ENCODE data around the gene WSCD1. TPM values are rescaled to one million over a fixed set of nuclear protein-coding genes. Genes with fewer than 3 reads are reported as not detected.

Gene WSCD1
- total RNA-seq, 1 experiment from 2014 or later = not detected

DNA sequence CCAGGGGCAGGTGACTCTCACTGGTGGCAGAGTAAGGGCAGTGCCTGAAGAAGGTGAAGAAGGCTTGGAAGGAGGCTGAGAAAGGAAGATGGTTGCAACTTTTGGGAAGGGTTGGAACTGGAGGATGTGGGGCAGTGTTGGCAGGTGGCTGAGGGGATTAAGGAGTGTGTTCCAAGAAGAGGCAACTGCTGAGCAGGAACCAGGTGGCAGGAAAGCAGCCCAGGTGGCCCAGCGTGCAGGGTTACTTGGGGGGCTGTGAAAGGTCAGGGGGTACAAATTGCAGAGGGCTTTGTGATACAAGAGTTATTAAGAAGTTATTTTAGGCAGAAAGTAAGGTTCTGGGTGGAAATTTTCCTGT lies 28.6 kb downstream of the WSCD1 start:
- no TSS peak for BruUV-seq (replicated peaks)
- Mint-ChIP-seq H3K4me1 (ENCODE audit: low read depth, unreplicated experiment) (no peaks in the 10 kb centered on the region), H3K4me3 (ENCODE audit: unreplicated experiment) (no peak overlapping the region), H3K27ac (ENCODE audit: unreplicated experiment) (no peak overlapping the region), H3K36me3 (ENCODE audit: insufficient read depth, unreplicated experiment) (no peaks in the 10 kb centered on the region), H3K9me3 (ENCODE audit: unreplicated experiment) (no peaks in the 10 kb centered on the region), H3K27me3 (ENCODE audit: insufficient read depth, unreplicated experiment) (peaks cover 23% of the 10 kb centered on the region)
- intact Hi-C loops (cut with micrococcal nuclease; ENCODE audit: unreplicated experiment) = no loop called here
- ChIA-PET POLR2A (no interaction called here), CTCF (no interaction called here)
- Histone ChIP-seq H3K36me3 (ENCODE audit: control insufficient read depth, insufficient read depth, low read length) (no peaks in the 10 kb centered on the region), H3K4me3 (ENCODE audit: low read depth, low read length) (no peak overlapping the region), H3K9me3 (no peaks in the 10 kb centered on the region), H3K27me3 (replicated peaks; ENCODE audit: control insufficient read depth, insufficient read depth, low read length) (no peaks in the 10 kb centered on the region), H3K4me1 (no peaks in the 10 kb centered on the region)
- DNase-seq = no peak
- TF ChIP-seq, protein P1, sequence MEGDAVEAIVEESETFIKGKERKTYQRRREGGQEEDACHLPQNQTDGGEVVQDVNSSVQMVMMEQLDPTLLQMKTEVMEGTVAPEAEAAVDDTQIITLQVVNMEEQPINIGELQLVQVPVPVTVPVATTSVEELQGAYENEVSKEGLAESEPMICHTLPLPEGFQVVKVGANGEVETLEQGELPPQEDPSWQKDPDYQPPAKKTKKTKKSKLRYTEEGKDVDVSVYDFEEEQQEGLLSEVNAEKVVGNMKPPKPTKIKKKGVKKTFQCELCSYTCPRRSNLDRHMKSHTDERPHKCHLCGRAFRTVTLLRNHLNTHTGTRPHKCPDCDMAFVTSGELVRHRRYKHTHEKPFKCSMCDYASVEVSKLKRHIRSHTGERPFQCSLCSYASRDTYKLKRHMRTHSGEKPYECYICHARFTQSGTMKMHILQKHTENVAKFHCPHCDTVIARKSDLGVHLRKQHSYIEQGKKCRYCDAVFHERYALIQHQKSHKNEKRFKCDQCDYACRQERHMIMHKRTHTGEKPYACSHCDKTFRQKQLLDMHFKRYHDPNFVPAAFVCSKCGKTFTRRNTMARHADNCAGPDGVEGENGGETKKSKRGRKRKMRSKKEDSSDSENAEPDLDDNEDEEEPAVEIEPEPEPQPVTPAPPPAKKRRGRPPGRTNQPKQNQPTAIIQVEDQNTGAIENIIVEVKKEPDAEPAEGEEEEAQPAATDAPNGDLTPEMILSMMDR (IDR thresholded peaks at IDR 0.05; ENCODE audit: insufficient read depth in 1 of 2, low read depth in 1 of 2, low read length in 1 of 2, severe bottlenecking in 1 of 2, unreplicated experiment in 1 of 2) = no peak

DNA sequence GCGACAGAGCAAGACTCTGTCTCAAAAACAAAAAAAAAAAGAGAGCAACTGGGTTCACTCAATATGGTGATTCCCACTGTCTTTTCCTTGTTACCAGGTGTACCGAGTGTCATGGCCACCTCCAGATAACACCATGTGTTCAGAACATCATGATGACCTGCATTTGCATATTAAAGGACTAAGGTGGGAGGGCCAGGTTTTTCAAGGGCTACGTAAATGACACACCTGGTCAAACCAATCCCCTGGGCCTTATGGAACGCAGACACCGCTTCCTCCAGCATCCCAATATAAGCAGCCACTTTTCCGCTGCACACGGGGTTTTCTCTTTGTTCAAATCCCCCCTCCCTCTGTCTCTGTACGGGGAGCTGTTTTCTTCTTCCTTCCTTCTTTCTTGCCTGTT lies 29.3 kb downstream of the WSCD1 start:
- Mint-ChIP-seq H3K4me1 (ENCODE audit: low read depth, unreplicated experiment) (no peaks in the 10 kb centered on the region), H3K4me3 (ENCODE audit: unreplicated experiment) (no peak overlapping the region), H3K27me3 (ENCODE audit: insufficient read depth, unreplicated experiment) (peaks cover 19% of the 10 kb centered on the region), H3K27ac (ENCODE audit: unreplicated experiment) (no peak overlapping the region), H3K36me3 (ENCODE audit: insufficient read depth, unreplicated experiment) (no peaks in the 10 kb centered on the region), H3K9me3 (ENCODE audit: unreplicated experiment) (no peaks in the 10 kb centered on the region)
- no peak for DNase-seq
- ChIA-PET POLR2A (no interaction called here), CTCF (no interaction called here)
- H3K9me3 ChIP-seq = no peaks in the 10 kb centered on the region
- BruUV-seq (replicated peaks) = no TSS peak
- H3K36me3 ChIP-seq (ENCODE audit: control insufficient read depth, insufficient read depth, low read length) = no peaks in the 10 kb centered on the region
- no peaks in the 10 kb centered on the region for H3K27me3 ChIP-seq (replicated peaks; ENCODE audit: control insufficient read depth, insufficient read depth, low read length)
- H3K4me3 ChIP-seq (ENCODE audit: low read depth, low read length) = no peak overlapping the region
- intact Hi-C loops (cut with micrococcal nuclease; ENCODE audit: unreplicated experiment) = no loop called here
- no peaks in the 10 kb centered on the region for H3K4me1 ChIP-seq
- TF ChIP-seq, protein P1 (IDR thresholded peaks at IDR 0.05; ENCODE audit: insufficient read depth in 1 of 2, low read depth in 1 of 2, low read length in 1 of 2, severe bottlenecking in 1 of 2, unreplicated experiment in 1 of 2) = no peak

DNA sequence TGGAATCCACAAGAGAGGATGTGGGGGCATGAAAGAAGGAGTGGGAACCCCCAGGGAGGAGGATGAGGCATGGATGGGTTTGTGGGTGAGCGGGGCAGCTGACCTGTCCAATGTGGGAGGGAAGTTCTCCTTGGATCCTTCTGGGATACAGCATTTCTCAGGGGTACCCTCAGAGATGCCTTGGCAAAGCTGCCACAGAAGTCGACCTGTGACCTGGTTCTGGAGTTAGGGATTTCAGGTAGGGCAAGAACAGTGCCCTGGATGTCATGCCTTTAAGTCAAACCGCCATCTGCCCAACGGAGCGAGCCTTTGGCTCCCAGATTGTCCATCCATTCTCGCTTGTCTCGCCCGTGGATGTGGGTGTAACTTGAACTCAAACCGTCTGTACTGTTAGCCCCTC lies 30.0 kb downstream of the WSCD1 start:
- no peaks in the 10 kb centered on the region for H3K4me1 ChIP-seq
- H3K4me3 Mint-ChIP-seq (ENCODE audit: unreplicated experiment) = no peak overlapping the region
- H3K9me3 ChIP-seq = no peaks in the 10 kb centered on the region
- H3K4me3 ChIP-seq (ENCODE audit: low read depth, low read length) = no peak overlapping the region
- H3K27me3 Mint-ChIP-seq (ENCODE audit: insufficient read depth, unreplicated experiment) = peaks cover 18% of the 10 kb centered on the region
- H3K4me1 Mint-ChIP-seq (ENCODE audit: low read depth, unreplicated experiment) = no peaks in the 10 kb centered on the region
- DNase-seq = no peak
- BruUV-seq (replicated peaks) = no TSS peak
- H3K9me3 Mint-ChIP-seq (ENCODE audit: unreplicated experiment) = no peaks in the 10 kb centered on the region
- intact Hi-C loops (cut with micrococcal nuclease; ENCODE audit: unreplicated experiment) = no loop called here
- POLR2A ChIA-PET = no interaction called here
- TF ChIP-seq, protein P1 (IDR thresholded peaks at IDR 0.05; ENCODE audit: insufficient read depth in 1 of 2, low read depth in 1 of 2, low read length in 1 of 2, severe bottlenecking in 1 of 2, unreplicated experiment in 1 of 2) = no peak
- no peaks in the 10 kb centered on the region for H3K36me3 ChIP-seq (ENCODE audit: control insufficient read depth, insufficient read depth, low read length)
- H3K27me3 ChIP-seq (replicated peaks; ENCODE audit: control insufficient read depth, insufficient read depth, low read length) = no peaks in the 10 kb centered on the region
- CTCF ChIA-PET = no interaction called here
- no peak overlapping the region for H3K27ac Mint-ChIP-seq (ENCODE audit: unreplicated experiment)
- no peaks in the 10 kb centered on the region for H3K36me3 Mint-ChIP-seq (ENCODE audit: insufficient read depth, unreplicated experiment)
